H1 (cell line): ENCODE measurements around the gene DDN. TPM values are rescaled to one million over a fixed set of nuclear protein-coding genes. Genes with fewer than 3 reads are reported as not detected.

Experiments
- CTCF ChIA-PET: fragments of 300-600 bp; sonication (Branson Sonifier 250); formaldehyde crosslinking; loops from one replicate; lab custom pipeline; 2021; ENCODE audit not compliant: partially characterized antibody; lab: Charles Lee
- POLR2A ChIA-PET: fragments of 300-600 bp; sonication (Branson Sonifier 250); formaldehyde crosslinking; loops from one replicate; lab custom pipeline; 2021; ENCODE audit warnings: inconsistent platforms; ENCODE audit not compliant: partially characterized antibody; lab: Charles Lee
- DNase-seq, 2 experiments: peaks; one replicate each; pipeline versions ENCODE4 v3.0.0 to v3.0.0-alpha.2; 2010 to 2022; ENCODE audit warnings: low spot score in 2 of 2, low read depth in 1 of 2, mixed read lengths in 1 of 2
- FAIRE-seq: peaks from 2 replicates; lab custom pipeline; 2011; peaks lifted over from hg19 to GRCh38; lab: Jason Lieb, UNC
- H2AFZ ChIP-seq: 2 replicates; pipeline ENCODE4 v1.8.1; 2012; ENCODE audit warnings: low read length, inconsistent platforms
- H2AK5ac ChIP-seq: 2 replicates; pipeline ENCODE4 v1.6.1; 2013; ENCODE audit warnings: low read depth, low read length
- H2BK120ac ChIP-seq: replicated peaks from 2 replicates; pipeline ENCODE3; 2013; ENCODE audit warnings: low read depth, low read length, inconsistent platforms
- H2BK12ac ChIP-seq: 2 replicates; pipeline ENCODE4 v1.6.1; 2013; ENCODE audit warnings: low read depth, low read length
- H2BK15ac ChIP-seq: 2 replicates; pipeline ENCODE4 v1.6.1; 2013; ENCODE audit warnings: low read length
- H2BK20ac ChIP-seq: 2 replicates; pipeline ENCODE4 v1.6.1; 2013; ENCODE audit warnings: low read length
- H2BK5ac ChIP-seq: 2 replicates; pipeline ENCODE4 v1.6.1; 2013; ENCODE audit warnings: low read depth, low read length
- H3K14ac ChIP-seq: 2 replicates; pipeline ENCODE4 v1.6.1; 2013; ENCODE audit warnings: inconsistent platforms; ENCODE audit not compliant: insufficient read length
- H3K18ac ChIP-seq: 2 replicates; pipeline ENCODE4 v1.6.1; 2013; ENCODE audit warnings: low read length; ENCODE audit errors: extremely low read depth
- H3K23ac ChIP-seq: 2 replicates; pipeline ENCODE4 v1.6.1; 2013; ENCODE audit warnings: inconsistent platforms; ENCODE audit not compliant: insufficient read length
- H3K23me2 ChIP-seq: 2 replicates; pipeline ENCODE4 v1.6.1; 2013; ENCODE audit warnings: low read depth, low read length
- H3K27ac ChIP-seq: 2 replicates; pipeline ENCODE4 v1.6.1; 2011; ENCODE audit warnings: low read depth, low read length, inconsistent platforms
- H3K27me3 ChIP-seq, 4 experiments: replicated peaks in 1 of 4; 1 replicate in 1 of 4; 2 replicates in 3 of 4; pipeline versions ENCODE4 v1.6.1 to v1.8.1; 2011 to 2013; ENCODE audit warnings: low read length in 3 of 4, mild to moderate bottlenecking in 3 of 4, inconsistent platforms in 2 of 4, mixed read lengths in 2 of 4, moderate library complexity in 1 of 4; ENCODE audit not compliant: control insufficient read depth in 3 of 4, insufficient read depth in 3 of 4; ENCODE audit errors: extremely low read depth in 1 of 4
- H3K36me3 ChIP-seq, 4 experiments: 2 replicates each; pipeline versions ENCODE4 v1.6.1 to v1.8.1; 2011 to 2013; ENCODE audit warnings: mild to moderate bottlenecking in 4 of 4, low read length in 3 of 4, moderate library complexity in 2 of 4, control low read depth in 1 of 4, inconsistent platforms in 1 of 4; ENCODE audit not compliant: insufficient read depth in 4 of 4, control insufficient read depth in 2 of 4
- H3K4ac ChIP-seq: replicated peaks from 2 replicates; pipeline ENCODE3; 2013; ENCODE audit warnings: low read length, low read depth, mixed read lengths, inconsistent platforms; ENCODE audit not compliant: insufficient read length
- H3K4me1 ChIP-seq, 4 experiments: replicated peaks in 1 of 4; 1 replicate in 1 of 4; 2 replicates in 3 of 4; pipeline versions ENCODE4 v1.6.1 to v1.8.1; 2011 to 2013; ENCODE audit warnings: low read length in 3 of 4, inconsistent platforms in 2 of 4, mixed read lengths in 1 of 4; ENCODE audit not compliant: insufficient read depth in 4 of 4, control insufficient read depth in 3 of 4
- H3K4me2 ChIP-seq, 2 experiments: 2 replicates each; pipeline versions ENCODE4 v1.6.1 to v1.8.1; 2011 to 2013; ENCODE audit warnings: low read depth in 2 of 2, low read length in 2 of 2, control low read depth in 1 of 2, inconsistent platforms in 1 of 2, mild to moderate bottlenecking in 1 of 2; ENCODE audit not compliant: insufficient read depth in 1 of 2
- H3K4me3 ChIP-seq, 4 experiments: fragments of 200-600, 300-600 bp in 1 of 4; sonication (generic), shearing (Covaris generic), sonication (Bioruptor Twin) in 1 of 4; 2 replicates each; pipeline versions ENCODE4 v1.5.1 to v1.8.1; 2011 to 2016; ENCODE audit warnings: low read length in 4 of 4, low read depth in 3 of 4, control low read depth in 2 of 4, inconsistent platforms in 2 of 4, mild to moderate bottlenecking in 2 of 4, mixed read lengths in 1 of 4, moderate library complexity in 1 of 4; ENCODE audit not compliant: insufficient read depth in 2 of 4; ENCODE audit errors: extremely low read depth in 1 of 4
- H3K56ac ChIP-seq: replicated peaks from 2 replicates; pipeline ENCODE3; 2013; ENCODE audit warnings: low read depth, mild to moderate bottlenecking, mixed read lengths, low read length, inconsistent platforms; ENCODE audit not compliant: insufficient read length
- H3K79me1 ChIP-seq: 2 replicates; pipeline ENCODE4 v1.6.1; 2013; ENCODE audit warnings: low read depth, low read length, control low read depth
- H3K79me2 ChIP-seq, 2 experiments: 2 replicates each; pipeline versions ENCODE4 v1.6.1 to v1.8.1; 2012 to 2013; ENCODE audit warnings: low read length in 2 of 2, mild to moderate bottlenecking in 2 of 2, inconsistent platforms in 1 of 2; ENCODE audit not compliant: insufficient read depth in 2 of 2, control insufficient read depth in 1 of 2
- H3K9ac ChIP-seq, 4 experiments: replicated peaks in 1 of 4; 1 replicate in 1 of 4; 2 replicates in 3 of 4; pipeline versions ENCODE4 v1.6.1 to v1.8.1; 2011 to 2013; ENCODE audit warnings: low read depth in 3 of 4, low read length in 3 of 4, control low read depth in 2 of 4, mild to moderate bottlenecking in 2 of 4, moderate library complexity in 2 of 4, inconsistent platforms in 1 of 4; ENCODE audit errors: extremely low read depth in 1 of 4
- H3K9me3 ChIP-seq, 2 experiments: 2 replicates each; pipeline versions ENCODE4 v1.6.1 to v1.8.1; 2012 to 2013; ENCODE audit warnings: mild to moderate bottlenecking in 2 of 2, moderate library complexity in 2 of 2, control low read depth in 1 of 2, inconsistent platforms in 1 of 2, low read depth in 1 of 2, low read length in 1 of 2, mixed read lengths in 1 of 2; ENCODE audit not compliant: insufficient read depth in 2 of 2
- H4K20me1 ChIP-seq, 2 experiments: replicated peaks in 1 of 2; 2 replicates each; pipeline versions ENCODE3 to v1.8.1; 2011 to 2013; ENCODE audit warnings: inconsistent platforms in 2 of 2, low read length in 2 of 2, mild to moderate bottlenecking in 1 of 2; ENCODE audit not compliant: insufficient read depth in 2 of 2, control insufficient read depth in 1 of 2
- H4K5ac ChIP-seq: 2 replicates; pipeline ENCODE4 v1.6.1; 2013; ENCODE audit warnings: low read length, low read depth, mixed read lengths, inconsistent platforms; ENCODE audit not compliant: insufficient read length
- H4K8ac ChIP-seq: 2 replicates; pipeline ENCODE4 v1.8.0; 2013; ENCODE audit warnings: mild to moderate bottlenecking, moderate library complexity, low read length, inconsistent platforms; ENCODE audit not compliant: insufficient read depth; ENCODE audit errors: extremely low read depth
- H4K91ac ChIP-seq: replicated peaks from 2 replicates; pipeline ENCODE3; 2013; ENCODE audit warnings: low read length, mixed read lengths, inconsistent platforms; ENCODE audit not compliant: insufficient read length
- BACH1 ChIP-seq: IDR thresholded peaks from 2 replicates; pipeline ENCODE4 v1.6.1; 2012; ENCODE audit warnings: low read length, improper control_type of control experiment
- EZH2 ChIP-seq: fragments of 200-600 bp; sonication (generic); IDR thresholded peaks from 2 replicates; pipeline ENCODE4 v1.7.1; 2012; ENCODE audit warnings: low read depth, mild to moderate bottlenecking, moderate library complexity, low read length, inconsistent platforms; ENCODE audit not compliant: severe bottlenecking
- RNF2 ChIP-seq: fragments of 200-900, 300-1000 bp; sonication (generic); IDR thresholded peaks from 2 replicates; pipeline ENCODE4 v1.7.1; 2016; ENCODE audit warnings: borderline replicate concordance, low read depth, mild to moderate bottlenecking, antibody characterized with exemption, low read length; ENCODE audit not compliant: poor library complexity, severe bottlenecking; ENCODE audit errors: missing control alignments
- WGBS, 2 experiments: shearing (Covaris generic) in 1 of 2; methylation state at CpG; one replicate each; pipeline versions ENCODE4 v1.1.6 to v1.1.7; 2013 to 2015; ENCODE audit warnings: low lambda C conversion rate in 2 of 2, mixed read lengths in 2 of 2, inconsistent platforms in 1 of 2, low coverage in 1 of 2, missing lambda C conversion rate in 1 of 2; ENCODE audit not compliant: insufficient replicate concordance in 2 of 2, insufficient coverage in 1 of 2, insufficient read length in 1 of 2; ENCODE audit errors: extremely low coverage in 1 of 2, missing lambda C conversion rate in 1 of 2; 5-methylcytosine and 5-hydroxymethylcytosine counted together
- polyA plus RNA-seq, 7 experiments: library from polyadenylated mRNA; depleted of rRNA in 3 of 7; stranded (reverse) in 5 of 7; unstranded in 2 of 7; fragments of >200 nt in 5 of 7; fragments of 200-250 nt in 2 of 7; gene quantifications; 1 replicate in 5 of 7; 2 replicates in 1 of 7; 4 replicates in 1 of 7; pipeline versions ENCODE4 v1.2.1 to v1.2.3, GENCODE V29; 2011 to 2013; ENCODE audit warnings: missing spikeins in 2 of 7, mixed read lengths in 2 of 7
- total RNA-seq: library from RNA; stranded (reverse); fragmentation: NEBNext Ultra II Directional; extraction: Animal tissue kit (Norgen Biotek cat#: 25700); gene quantifications from 2 replicates; pipeline ENCODE4 v1.2.1, GENCODE V29; 2021
- TF ChIP-seq, protein P1 (sequence below), 3 experiments: IDR thresholded peaks; 1 replicate in 2 of 3; 2 replicates in 1 of 3; pipeline versions ENCODE4 v1.5.1 to v1.6.1; 2011; ENCODE audit warnings: low read length in 3 of 3, mild to moderate bottlenecking in 3 of 3, inconsistent platforms in 2 of 3, low read depth in 1 of 3, moderate library complexity in 1 of 3; ENCODE audit not compliant: insufficient read depth in 1 of 3; ENCODE audit errors: control extremely low read depth in 1 of 3
- TF ChIP-seq, protein P2 (sequence below): IDR thresholded peaks from 2 replicates; pipeline ENCODE4 v1.6.1; 2012; ENCODE audit warnings: inconsistent platforms

The DDN gene
- total and polyA plus RNA-seq, 2 of the 8 experiments (the other 6 are each of a cell fraction or from before 2014, with no cell fraction given), result 0.14 to 0.30 TPM

DNA sequence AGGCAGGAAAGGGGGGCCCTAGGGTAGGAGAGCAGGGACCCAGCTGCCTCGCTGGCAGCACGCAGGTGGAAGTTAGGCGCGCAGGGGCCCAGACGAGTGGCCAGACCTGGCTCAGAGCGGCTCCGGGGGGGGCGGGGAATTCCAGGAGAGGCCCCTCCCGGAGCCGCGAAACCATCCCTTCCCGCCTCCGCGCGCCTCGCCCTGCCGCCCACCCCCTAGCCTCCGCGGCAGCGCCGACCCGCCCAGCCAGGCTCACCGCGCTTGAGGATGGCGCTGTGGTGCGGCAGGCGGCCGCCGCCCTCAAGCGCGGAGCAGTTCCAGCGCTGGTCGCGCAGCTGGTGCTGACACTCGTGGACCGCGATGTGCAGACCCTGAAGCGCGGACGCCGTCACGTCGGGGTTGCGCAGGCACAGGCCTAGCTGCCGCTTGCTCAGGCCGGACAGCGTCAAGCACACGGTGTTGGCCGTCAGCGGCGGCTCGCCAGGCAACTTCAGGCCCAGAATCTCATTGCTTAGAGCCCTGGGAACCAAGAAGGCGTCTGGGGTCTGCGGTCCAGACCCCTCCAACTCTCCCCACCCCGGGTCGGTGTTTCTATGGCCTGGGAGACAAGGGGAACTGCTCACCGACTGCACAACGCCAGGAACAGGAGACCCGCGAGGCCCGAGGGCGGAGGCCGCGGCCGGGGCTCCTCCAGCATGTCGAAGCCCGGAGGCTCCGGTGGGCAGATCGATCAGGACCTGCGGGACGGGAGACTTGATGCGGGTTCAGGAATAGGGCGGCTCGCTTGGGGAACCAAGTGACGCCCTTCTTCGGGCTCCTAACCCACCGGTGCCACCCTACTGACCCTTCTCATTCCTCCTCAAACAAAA lies 29.1 kb downstream of the DDN start:
- Histone ChIP-seq H3K4ac (no peak overlapping the region), H3K23me2 (peaks cover 6% of the 10 kb centered on the region; the same call in 1 of the 2 replicates), H2AFZ (peak overlapping the region; percentile 68; the same call in 1 of the 2 replicates), H3K27me3 (peaks cover 48 to 81% (median 79%) of the 10 kb centered on the region in 4 experiments), H2BK120ac (peak overlapping the region; percentile 54), H4K91ac (no peak overlapping the region), H4K8ac (no peak overlapping the region), H2BK5ac (peak overlapping the region; percentile 55; the same call in 1 of the 2 replicates), H3K9ac (no peak overlapping the region), H3K79me2 (no peaks in the 10 kb centered on the region), H3K27ac (no peak overlapping the region), H4K20me1 (peaks cover 0 to 10% of the 10 kb centered on the region in 2 experiments), H3K4me1 (peaks cover 28 to 49% (median 42%) of the 10 kb centered on the region in 4 experiments), H2BK12ac (peak overlapping the region; percentile 68; the same call in 1 of the 2 replicates), H3K9me3 (no peaks in the 10 kb centered on the region), H4K5ac (no peak overlapping the region), H3K4me3 (peak overlapping the region; percentile 11 to 56 (median 32); a peak in 7 of 8 replicates), H3K36me3 (no peaks in the 10 kb centered on the region; a peak in 1 of 8 replicates), H3K56ac (no peak overlapping the region), H3K23ac (no peak overlapping the region), H3K14ac (no peak overlapping the region), H3K4me2 (peak overlapping the region; percentile 87 to 96), H2BK15ac (peak overlapping the region; percentile 99; the same call in 1 of the 2 replicates), H2BK20ac (0 out of 2 replicates have a peak overlapping the region, but pooled peaks have one; percentile 90), H2AK5ac (no peak overlapping the region), H3K79me1 (no peaks in the 10 kb centered on the region), H3K18ac (peak overlapping the region; percentile 71; the same call in 1 of the 2 replicates)
- FAIRE-seq (no peak), DNase-seq (peak in 1 of 2 experiments; percentile 69)
- WGBS, 2 experiments, result 4% methylated on average over 61 of the region's 77 CpGs; no CpG with 5 or more reads in 1 of the 2 experiments
- ChIA-PET CTCF (interaction anchor here (0.7 to 40.8 kb wide), 11 partner anchors 11 to 369 kb away, joined by 3 to 1336 read pairs (median 4); partner anchors contain the start of genes ARF3, DDN and WNT1), POLR2A (interaction anchor here (0.9 to 6.9 kb wide), 12 partner anchors 9 to 155 kb away, joined by 3 to 65 read pairs (median 6); partner anchors contain the start of genes ARF3, DDN, RND1 and WNT1)
- TF ChIP-seq, protein P1, sequence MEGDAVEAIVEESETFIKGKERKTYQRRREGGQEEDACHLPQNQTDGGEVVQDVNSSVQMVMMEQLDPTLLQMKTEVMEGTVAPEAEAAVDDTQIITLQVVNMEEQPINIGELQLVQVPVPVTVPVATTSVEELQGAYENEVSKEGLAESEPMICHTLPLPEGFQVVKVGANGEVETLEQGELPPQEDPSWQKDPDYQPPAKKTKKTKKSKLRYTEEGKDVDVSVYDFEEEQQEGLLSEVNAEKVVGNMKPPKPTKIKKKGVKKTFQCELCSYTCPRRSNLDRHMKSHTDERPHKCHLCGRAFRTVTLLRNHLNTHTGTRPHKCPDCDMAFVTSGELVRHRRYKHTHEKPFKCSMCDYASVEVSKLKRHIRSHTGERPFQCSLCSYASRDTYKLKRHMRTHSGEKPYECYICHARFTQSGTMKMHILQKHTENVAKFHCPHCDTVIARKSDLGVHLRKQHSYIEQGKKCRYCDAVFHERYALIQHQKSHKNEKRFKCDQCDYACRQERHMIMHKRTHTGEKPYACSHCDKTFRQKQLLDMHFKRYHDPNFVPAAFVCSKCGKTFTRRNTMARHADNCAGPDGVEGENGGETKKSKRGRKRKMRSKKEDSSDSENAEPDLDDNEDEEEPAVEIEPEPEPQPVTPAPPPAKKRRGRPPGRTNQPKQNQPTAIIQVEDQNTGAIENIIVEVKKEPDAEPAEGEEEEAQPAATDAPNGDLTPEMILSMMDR (IDR thresholded peaks at IDR 0.05; ENCODE audit: control extremely low read depth in 1 of 3, insufficient read depth in 1 of 3, low read depth in 1 of 3, low read length in 3 of 3), result peak in 1 of 3 experiments; percentile 8; a peak in 1 of 4 replicates
- TF ChIP-seq EZH2, result peak; percentile 88
- TF ChIP-seq RNF2, result peak; percentile 60
- peak; percentile 24; the same call in 1 of the 2 replicates for TF ChIP-seq BACH1
- TF ChIP-seq, protein P2, sequence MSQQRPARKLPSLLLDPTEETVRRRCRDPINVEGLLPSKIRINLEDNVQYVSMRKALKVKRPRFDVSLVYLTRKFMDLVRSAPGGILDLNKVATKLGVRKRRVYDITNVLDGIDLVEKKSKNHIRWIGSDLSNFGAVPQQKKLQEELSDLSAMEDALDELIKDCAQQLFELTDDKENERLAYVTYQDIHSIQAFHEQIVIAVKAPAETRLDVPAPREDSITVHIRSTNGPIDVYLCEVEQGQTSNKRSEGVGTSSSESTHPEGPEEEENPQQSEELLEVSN, result peak; percentile 63
